Amniotic epithelial cell (primary cell): ENCODE results near the gene ATM.
"Not testable (repeated sequence)": the region's sequence is repeated elsewhere in the genome, so short reads cannot be mapped to it uniquely, and the experiment has no call there.

Source experiments
- DNase-seq: peaks from one replicate; pipeline ENCODE4 v3.0.0-alpha.2; 2010; ENCODE audit warnings: low read depth

The ATM gene

DNA sequence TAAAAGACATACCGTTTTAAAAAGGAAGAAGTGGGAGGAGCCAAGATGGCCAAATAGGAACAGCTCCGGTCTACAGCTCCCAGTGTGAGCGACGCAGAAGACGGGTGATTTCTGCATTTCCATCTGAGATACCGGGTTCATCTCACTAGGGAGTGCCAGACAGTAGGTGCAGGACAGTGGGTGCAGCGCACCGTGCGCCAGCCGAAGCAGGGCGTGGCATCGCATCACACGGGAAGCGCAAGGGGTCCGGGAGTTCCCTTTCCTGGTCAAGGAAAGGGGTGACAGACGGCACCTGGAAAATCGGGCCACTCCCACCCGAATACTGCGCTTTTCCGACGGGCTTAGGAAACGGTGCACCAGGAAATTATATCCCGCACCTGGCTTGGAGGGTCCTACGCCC, 150.6 kb downstream of the ATM start:
- not testable (repeated sequence) for DNase-seq

DNA sequence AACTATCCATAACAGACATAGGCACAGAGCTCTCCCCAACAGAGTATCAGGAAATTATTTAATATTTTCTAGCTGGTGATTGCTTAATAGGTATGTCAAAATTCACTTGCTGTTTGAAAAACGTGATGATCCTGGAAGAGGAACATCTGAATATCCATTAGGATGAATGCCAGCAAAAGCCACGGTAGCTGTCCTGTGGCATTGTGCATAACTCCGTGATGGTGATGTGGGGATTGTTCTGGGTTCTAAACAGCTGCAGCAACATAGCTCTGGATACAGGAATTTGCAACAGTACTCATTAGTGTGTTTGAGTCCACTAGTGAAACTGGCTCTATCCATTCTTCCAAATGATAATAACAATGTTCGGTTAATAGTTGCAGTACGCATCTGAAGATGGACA, 165.7 kb downstream of the ATM start:
- DNase-seq = peak; percentile 27

DNA sequence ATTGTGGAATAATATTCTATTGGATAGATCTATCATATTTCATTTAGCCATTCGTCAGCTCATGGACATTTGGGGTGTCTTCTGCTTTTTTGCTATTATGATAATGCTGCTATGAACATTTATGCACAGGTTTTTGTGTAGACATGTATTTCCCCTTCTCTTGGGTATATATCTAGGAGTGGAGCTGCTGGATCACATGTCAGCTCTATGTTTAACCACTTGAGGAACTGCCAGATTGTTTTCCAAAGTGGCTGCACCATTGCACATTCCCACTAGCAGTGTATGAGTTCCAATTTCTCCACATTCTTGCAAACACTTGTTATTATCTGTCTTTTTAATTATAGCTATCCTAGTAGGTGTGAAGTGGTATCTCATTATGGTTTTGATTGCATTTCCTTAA, 169.5 kb downstream of the ATM start:
- DNase-seq = no peak

DNA sequence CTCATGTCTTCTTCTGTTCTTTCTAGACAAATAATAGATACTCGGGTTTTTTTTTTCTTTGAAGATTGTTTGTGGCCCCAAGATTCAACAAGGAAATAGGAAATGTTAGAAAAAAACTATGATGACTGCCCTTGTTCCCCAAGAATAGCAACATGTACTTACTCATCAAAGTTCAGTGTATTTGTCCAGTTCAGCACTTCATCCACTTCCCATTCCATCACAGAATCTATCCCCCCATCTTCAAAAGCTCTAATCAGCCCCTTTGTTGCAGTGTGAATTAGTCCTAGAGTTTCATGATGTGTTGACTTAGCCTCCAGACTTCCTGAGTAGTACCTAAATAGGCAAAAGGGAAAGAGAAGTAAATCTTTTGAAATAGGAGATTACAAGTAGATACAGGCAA, 170.2 kb downstream of the ATM start:
- no peak for DNase-seq

DNA sequence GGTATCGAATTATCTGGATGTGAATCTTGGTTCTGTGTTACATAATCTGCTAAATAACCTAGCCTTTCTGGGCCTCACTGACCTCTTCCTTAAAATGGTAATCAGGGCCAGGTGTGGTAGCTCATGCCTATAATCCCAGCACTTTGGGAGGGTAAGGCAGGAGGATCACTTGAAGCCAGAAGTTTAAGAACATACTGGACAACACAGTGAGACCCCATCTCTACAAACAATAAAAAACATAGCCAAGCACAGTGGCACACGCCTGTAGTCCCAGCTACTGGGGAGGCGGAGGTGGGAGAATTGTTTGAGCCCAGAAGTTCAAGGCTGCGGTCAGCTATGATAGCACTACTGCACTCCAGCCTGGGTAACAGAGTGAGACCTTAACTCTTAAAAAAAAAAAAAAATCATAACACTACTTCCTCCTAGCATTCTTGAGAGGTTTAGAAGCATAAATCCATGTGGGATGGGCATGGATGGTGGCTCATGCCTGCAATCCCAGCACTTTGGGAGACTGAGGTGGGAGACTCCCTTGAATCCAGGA, 171.9 kb downstream of the ATM start:
- no peak for DNase-seq

- not testable (repeated sequence) for DNase-seq
Observed at GRCh38 chr11:108396672-108397071, 173.8 kb downstream of the ATM start.

- DNase-seq = no peak
Observed at GRCh38 chr11:108398439-108398838, 175.6 kb downstream of the ATM start.

DNA sequence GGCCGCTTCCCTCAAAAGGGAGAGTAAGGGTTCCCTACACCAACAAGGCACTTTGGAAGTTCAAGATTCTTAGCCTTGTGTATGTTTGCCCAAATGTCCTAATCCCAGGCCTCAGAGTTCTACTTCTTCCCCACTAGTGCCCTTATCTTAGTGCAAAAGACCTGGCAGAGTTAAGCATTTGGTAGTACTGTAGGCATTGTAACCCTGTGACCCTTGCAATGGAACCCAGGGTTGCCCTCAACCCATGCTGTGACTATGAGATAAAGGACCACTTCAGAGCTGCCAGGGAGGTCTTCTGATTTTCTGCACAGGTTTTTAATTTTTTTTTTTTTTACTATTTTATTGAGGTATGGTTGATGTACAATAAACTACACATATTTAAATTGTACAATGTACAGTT, 179.4 kb downstream of the ATM start:
- no peak for DNase-seq

- no peak for DNase-seq
Observed at GRCh38 chr11:108403052-108403451, 180.2 kb downstream of the ATM start.

- peak; percentile 27 for DNase-seq
Observed at GRCh38 chr11:108405706-108406105, 182.8 kb downstream of the ATM start.

- no peak for DNase-seq
Observed at GRCh38 chr11:108414958-108415357, 192.1 kb downstream of the ATM start.

DNA sequence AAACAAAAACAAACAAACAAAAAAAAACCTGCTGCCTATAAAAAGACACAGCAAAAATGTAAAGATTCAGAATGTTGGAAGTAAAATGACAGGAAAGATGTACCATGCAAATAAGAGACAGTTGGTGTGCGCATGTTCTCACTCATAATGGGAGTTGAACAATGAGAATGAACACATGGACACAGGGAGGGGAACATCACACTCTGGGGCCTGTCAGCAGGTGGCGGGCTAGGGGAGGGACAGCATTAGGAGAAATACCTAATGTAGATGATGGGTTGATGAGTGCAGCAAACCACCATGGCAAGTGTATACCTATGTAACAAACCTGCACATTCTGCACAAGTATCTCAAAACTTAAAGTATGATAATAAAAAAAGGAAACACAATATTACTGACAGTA, 194.7 kb downstream of the ATM start:
- DNase-seq = not testable (repeated sequence)
